DND-41 (cell line): Measurements from ENCODE around the gene TREH.

ENCODE experiments used
- CTCF ChIP-seq: IDR thresholded peaks from 2 replicates; pipeline ENCODE4 v1.5.1; 2012; ENCODE audit warnings: borderline replicate concordance, low read length, moderate library complexity, mild to moderate bottlenecking; ENCODE audit not compliant: poor library complexity, severe bottlenecking; ENCODE audit errors: extremely low read depth
- EZH2 ChIP-seq: IDR thresholded peaks from 3 replicates; pipeline ENCODE4 v1.6.1; 2012; ENCODE audit warnings: borderline replicate concordance, low read depth, mild to moderate bottlenecking, moderate library complexity, low read length, inconsistent platforms; ENCODE audit not compliant: severe bottlenecking

- TF ChIP-seq CTCF: no peak
- TF ChIP-seq EZH2: no peak
Measured at GRCh38 chr11:118633319-118633690, 46.1 kb downstream of the TREH start.
